Right ventricle myocardium inferior (tissue), 1 donor: ENCODE data around the gene CD177. TPM values are rescaled to one million over a fixed set of nuclear protein-coding genes. Genes with fewer than 3 reads are reported as not detected.
"Not testable (repeated sequence)": the region's sequence is repeated elsewhere in the genome, so short reads cannot be mapped to it uniquely, and the experiment has no call there.

Experiments used
- ATAC-seq: fragments of 200-7000 bp; cut with Tn5 transposase; one replicate; pipeline ENCODE4 v1.9.1; 2020; ENCODE audit warnings: mild to moderate bottlenecking, moderate library complexity
- DNase-seq: peaks from one replicate; pipeline ENCODE4 v3.0.0; 2021; ENCODE audit errors: missing footprints
- intact Hi-C: fragments of 100-400 bp; cut with DNase I; formaldehyde crosslinking; loops from one replicate; pipeline ENCODE4 v1.11.0; 2022
- long read RNA-seq: library from polyadenylated mRNA; unstranded; transcript quantifications from one replicate; pipeline ENCODE4 v2.0.0, GENCODE V29; 2021
- total RNA-seq: library from RNA; stranded (reverse); fragmentation: NEBNext Ultra II Directional; extraction: Animal tissue kit (Norgen Biotek cat#: 25700); gene quantifications from one replicate; pipeline ENCODE4 v1.2.1, GENCODE V29; 2021
- donor health status: DM: no; HTN: yes; CAD: no; lungs with severe emphysema.

The CD177 gene, protein sequence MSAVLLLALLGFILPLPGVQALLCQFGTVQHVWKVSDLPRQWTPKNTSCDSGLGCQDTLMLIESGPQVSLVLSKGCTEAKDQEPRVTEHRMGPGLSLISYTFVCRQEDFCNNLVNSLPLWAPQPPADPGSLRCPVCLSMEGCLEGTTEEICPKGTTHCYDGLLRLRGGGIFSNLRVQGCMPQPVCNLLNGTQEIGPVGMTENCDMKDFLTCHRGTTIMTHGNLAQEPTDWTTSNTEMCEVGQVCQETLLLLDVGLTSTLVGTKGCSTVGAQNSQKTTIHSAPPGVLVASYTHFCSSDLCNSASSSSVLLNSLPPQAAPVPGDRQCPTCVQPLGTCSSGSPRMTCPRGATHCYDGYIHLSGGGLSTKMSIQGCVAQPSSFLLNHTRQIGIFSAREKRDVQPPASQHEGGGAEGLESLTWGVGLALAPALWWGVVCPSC
- 0.16 TPM for total RNA-seq
- long read RNA-seq: 0 reads

DNA sequence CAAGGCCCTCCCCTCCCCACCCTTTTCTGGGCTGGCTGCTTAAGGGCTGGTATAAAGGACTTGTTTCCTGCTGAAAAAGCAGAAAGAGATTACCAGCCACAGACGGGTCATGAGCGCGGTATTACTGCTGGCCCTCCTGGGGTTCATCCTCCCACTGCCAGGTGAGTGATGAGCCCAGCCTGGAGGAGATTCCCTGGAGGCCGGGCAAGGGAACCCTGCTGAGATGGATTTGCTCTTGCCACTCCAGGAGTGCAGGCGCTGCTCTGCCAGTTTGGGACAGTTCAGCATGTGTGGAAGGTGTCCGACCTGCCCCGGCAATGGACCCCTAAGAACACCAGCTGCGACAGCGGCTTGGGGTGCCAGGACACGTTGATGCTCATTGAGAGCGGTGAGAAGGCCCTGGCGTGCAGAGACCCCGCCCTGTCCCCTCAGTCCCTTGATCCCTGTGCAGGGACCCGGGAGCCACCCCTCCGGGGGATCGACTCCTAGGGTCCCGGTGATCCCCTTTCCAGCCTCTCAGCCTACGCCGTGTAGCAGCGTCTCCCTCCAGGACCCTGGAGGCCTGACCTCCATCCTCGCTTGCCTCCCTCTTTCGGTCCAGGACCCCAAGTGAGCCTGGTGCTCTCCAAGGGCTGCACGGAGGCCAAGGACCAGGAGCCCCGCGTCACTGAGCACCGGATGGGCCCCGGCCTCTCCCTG lies at the start of gene CD177:
Gene CD177 (plus strand): TSS at position 81 of the 699 bp plus-strand sequence. CDS start 29 bp downstream, at position 110.
- intact Hi-C loops: no loop called here
- DNase-seq (no peak), ATAC-seq (no peak)

DNA sequence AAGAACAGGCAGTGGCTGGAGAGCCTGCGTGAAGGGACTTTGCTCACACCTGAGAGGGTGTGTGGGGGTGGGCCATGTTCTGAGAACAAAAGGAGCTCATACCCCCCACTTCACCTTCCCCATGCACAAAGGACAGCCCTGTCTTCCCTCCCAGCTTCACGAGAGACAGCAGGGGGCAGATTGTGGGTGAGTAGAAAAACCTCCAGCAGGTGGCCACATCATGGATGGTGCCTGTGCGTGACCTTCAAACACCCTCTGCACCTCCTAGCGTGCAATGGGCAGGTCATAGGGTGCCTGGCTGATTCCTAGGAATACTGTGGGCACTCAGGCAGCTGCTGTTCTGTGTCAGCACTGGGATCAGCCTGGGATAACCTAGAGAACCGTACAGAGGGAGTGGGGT lies 47.8 kb upstream of the CD177 start:
- DNase-seq: no peak
- no peak for ATAC-seq
- intact Hi-C loops: no loop called here

DNA sequence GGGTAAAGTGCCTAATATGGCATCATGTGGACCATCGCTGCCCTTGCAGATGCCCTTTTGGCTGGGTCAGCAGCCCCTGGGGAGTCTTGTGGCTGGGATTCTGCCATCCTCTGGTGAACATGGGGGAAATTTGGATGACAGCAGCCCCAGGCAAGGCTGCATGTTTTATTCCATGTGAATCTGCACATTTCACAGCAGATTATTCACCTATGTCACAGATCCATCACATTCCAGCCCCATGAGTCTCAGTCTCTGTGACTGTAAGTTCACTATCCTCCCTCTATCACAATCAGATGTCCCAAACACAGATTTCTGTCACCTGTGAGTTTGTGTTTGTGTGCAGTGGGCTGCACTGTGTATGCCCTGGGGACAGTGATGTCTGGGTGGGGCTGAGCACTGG lies 47.4 kb upstream of the CD177 start:
- ATAC-seq (no peak), DNase-seq (no peak)
- intact Hi-C loops: no loop called here

DNA sequence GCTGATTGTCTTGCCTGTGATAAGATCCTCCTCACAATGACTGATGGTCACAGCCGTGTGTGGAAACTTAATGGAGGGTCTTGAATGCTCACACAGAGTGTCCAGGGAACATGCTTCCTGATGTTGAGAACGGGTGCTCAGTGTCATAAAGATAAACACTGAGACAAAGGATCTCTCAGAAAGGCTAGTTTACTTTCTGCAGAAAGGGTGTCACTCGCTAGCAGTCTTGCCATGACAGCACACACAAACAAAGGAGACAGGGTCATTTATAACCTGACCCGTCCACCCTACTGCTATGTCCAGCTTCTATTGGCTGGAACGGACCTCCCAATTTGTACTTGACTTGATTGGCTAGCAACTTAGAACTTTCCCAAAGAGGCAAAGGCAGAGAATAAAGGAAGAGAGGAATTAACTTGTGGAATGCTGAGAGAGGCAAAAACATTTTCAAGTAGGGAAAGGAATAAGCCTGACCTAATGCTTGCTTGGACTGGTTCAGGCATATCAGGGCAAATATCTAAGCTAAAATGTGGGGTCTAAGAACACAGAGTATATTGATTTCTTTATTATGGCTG lies 45.2 kb upstream of the CD177 start:
- no peak for DNase-seq
- intact Hi-C loops: no loop called here
- no peak for ATAC-seq

DNA sequence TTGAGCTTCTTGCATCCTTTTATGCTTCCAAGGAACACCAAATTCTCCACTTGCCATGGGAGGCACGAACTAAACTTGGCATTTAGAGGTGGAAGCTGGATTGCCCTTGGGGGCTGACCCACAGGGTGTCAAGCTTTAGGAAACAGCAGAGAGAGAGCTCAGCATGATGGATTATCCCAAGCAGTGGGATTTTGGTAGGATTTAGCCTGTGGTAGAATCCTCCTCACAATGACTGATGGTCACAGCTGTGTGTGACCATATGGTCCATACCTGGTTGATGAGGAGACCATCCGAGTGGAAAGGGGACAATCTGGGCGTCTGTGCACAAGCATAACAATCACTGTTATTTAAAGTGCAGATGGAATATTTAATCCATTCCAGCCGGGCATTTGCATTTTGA lies 44.0 kb upstream of the CD177 start:
- intact Hi-C loops: no loop called here
- DNase-seq (no peak), ATAC-seq (no peak)

DNA sequence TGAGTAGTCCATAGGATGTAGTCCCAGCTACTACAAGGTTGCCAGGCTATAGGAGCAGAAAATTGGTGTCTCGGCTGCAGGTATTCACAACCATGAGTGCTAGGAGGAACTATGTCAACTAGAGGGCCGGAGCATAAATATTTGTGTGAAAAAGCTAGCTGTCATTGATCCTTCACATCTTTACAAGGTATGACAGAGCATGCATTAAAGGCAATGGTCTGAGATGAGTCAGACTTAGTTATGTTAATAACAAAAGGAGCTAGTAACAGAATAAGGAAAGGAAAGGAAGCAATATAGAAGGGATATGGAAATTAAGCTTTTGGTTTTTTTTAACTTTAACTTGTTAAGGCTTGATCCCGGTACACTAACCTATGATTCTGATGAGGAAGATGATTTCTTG lies 43.3 kb upstream of the CD177 start:
- no peak for DNase-seq
- intact Hi-C loops: no loop called here
- no peak for ATAC-seq

DNA sequence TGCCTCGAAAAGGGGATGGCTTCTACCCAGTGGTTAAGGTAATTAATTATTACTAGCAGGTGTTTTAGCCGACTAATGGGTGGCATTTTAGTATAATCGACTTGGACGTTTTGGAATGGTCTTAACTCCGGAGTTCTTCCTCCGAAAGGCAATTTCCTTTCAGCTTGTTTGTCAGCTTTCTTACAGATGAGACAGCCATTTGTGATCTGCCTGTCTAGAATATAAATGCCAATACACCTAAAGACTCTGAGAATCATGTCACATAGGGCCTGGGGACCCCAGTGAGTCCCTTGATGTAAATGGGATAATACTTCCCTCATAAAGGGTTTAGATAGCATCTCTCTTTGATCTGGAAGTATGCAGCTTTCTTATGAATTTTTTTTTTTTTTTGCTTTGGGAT lies 42.2 kb upstream of the CD177 start:
- ATAC-seq: no peak

DNA sequence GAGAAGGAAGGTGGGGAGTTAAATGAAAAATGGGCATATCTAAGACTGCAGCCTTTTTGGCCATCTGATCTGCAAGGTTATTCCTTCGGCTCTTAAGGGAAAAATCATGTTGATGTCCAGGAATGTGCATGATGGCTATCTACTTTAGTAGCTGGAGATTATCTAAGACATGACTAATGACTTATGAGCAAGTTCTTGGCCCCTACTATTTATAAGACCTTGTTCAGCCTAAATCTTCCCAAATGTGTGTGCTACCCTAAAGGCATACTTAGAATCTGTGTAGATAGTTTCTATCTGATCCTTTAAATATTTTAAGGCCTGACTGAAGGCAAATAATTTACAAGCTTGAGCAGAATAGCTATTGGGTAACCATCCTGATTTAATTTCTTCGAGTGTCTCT lies 41.8 kb upstream of the CD177 start:
- intact Hi-C loops: no loop called here
- DNase-seq: no peak
- no peak for ATAC-seq

More for the DNA sequence above, 42.2 kb upstream of the CD177 start:
- intact Hi-C loops: no loop called here
- no peak for DNase-seq

DNA sequence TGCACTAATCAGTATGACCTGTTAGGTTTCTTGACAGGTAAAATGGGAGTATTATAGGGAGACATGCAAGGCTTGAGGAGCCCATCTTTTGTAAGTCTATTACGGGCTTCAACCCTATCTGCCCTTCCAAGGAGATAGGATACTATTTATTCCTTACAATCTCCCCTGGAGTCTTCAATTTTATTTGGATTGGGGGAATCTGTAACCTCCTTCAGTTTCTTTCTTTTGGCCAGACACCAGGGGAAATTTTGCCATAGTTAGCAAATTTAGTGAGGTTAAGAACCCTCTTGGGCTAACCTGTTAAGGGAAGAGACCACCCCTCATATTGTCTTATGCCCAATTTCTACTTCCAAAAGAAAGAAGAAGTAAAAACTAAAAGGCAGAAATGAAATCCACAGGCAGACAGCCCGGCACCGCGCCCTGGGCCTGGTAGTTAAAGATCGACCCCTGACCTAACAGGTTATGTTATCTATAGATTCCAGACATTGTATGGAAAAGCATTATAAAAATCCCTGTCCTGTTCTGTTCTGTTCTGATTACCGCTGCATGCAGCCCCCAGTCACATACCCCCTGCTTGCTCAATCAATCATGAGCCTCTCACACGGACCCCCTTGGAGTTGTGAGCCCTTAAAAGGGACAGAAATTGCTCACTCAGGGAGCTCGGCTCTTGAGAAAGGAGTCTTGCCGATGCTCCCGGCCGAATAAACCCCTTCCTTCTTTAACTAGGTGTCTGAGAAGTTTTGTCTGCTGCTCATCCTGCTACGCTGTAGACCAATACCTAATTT lies 39.6 kb upstream of the CD177 start:
- ATAC-seq (no peak), DNase-seq (no peak)
- intact Hi-C loops: no loop called here

DNA sequence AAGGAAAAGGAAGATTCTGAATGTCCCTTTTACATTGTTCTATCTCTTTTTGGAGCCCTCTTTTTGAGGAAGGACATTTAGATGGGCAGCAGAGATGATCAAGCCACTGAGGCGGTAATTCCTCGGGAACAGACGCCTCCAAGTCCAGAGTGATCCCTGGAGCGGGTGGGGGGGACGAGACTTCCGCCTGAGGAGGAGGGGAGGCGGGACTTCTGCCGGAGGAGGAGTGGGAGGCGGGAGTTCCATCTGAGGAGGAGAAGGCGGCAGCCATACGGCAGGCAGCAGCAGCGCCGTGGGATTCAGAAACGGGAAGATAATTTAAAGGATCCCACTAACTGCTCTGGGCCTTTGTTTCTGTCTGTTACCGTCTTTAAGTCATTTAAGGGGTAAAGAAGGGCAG lies 37.6 kb upstream of the CD177 start:
- intact Hi-C loops: no loop called here
- DNase-seq (no peak), ATAC-seq (no peak)

DNA sequence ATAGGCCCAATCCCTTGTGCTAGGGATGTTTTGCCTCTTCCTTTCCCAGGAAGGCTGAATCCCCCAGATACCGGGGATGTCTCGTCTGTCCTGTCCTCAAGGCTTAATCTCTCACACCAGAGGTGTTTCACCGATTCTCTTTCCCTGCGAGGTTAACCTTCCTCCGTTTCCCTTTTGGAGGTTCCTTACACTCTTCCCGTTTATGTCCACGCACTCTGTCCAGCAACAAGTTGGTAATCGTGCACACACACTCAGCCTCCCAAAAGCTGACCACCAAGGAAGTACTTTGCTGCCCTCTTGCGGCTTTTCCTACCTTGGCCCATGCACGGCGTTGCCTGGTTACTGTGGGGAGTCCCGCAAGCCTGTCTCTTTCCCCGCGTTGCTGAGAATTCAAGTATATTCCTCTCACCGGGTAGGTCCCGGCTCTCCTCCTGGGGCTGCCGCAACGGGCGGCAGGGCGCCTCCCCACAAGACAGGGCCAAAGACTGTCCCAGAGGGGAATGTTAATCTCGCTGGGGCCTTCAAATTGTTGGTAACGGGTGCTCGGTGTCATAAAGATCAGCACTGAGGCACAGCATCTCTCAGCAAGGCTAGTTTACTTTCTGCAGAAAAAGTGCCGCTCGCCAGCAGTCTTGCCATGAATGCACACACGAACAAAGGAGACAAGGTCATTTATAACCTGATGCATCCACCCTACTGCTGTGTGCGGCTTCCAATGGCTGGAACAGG lies 36.7 kb upstream of the CD177 start:
- intact Hi-C loops: no loop called here

DNA sequence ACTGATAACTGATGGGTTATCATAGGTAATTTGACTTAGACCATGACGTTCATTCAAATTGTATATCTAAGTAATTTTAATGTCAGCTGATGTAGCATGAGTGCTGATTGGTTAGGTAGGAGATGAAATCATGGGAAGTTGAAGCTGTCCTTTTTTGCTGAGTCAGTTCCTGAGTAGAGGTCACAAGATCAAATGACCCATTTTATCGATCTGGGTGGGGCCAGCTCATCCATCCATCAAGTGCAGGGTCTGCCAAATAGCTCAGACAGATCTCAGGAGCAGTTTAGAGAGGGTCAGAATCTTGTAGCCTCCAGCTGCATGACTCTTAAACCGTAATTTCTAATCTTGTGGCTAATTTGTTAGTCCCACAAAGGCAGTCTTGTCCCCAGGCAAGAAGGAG lies 35.3 kb upstream of the CD177 start:
- intact Hi-C loops: no loop called here
- no peak for DNase-seq
- no peak for ATAC-seq

More for the DNA sequence above, 36.7 kb upstream of the CD177 start:
- DNase-seq (no peak), ATAC-seq (no peak)

DNA sequence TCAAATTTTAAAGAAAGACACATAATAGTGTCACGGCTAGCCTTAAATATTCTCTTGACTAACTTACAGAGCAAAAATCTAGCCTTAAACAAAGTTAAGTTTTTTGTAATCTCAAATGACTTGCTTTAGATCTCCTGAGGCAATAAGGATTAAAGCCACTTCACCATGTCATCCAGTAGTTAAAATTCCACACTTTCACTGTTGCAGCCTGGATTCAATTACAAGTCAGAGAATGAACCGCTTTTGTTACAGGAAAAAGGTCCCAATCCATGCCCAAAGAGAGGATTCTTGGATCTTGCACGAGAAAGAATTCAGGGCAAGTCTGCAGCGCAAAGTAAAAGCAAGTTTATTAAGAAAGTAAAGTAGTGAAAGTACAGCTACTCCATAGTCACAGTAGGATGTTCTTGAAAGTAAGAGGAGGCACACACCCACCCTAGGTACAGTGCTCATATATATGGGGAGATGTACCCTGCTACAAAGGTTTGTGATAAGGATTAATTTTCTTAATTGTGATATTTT lies 34.6 kb upstream of the CD177 start:
- intact Hi-C loops: no loop called here
- DNase-seq (no peak), ATAC-seq (no peak)

DNA sequence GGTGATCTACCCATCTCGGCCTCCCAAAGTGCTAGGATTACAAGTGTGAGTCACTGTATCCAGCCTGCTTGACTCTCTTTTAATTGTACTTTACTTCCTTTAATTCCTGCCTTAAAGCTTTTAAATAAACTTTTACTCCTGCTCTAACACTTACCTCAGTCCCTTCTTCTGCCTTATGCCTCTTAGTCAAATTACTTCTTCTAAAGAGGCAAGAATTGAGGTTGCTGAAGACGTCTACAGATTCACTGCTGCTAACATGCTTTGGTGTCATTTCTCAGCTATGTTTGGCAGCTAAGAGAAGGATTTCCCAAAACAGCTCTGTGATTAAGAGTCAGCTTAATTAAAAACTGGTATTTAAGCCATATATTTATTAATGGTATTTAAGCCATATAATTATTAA lies 32.9 kb upstream of the CD177 start:
- ATAC-seq (no peak), DNase-seq (no peak)
- intact Hi-C loops: no loop called here

DNA sequence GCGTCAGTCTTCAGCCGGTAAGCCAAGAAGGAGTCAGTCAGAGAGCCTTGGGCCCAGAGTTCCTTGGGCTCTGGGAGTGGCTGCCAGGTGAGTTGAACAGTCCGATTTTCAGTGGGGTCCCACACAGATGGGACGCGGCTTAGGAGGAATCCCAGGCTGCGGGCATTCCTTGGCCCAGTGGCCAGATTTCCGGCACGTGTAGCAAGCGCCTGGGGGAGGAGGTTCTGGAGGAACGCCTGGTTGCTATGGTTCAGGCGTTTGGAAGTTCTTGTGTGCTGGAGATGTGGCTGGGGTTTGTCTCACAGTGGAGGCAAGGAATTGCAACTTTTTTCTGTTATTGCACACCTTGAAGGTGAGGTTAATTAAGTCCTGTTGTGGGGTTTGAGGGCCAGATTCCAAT lies 26.7 kb upstream of the CD177 start:
- intact Hi-C loops, DNase-seq, ATAC-seq: not testable (repeated sequence)

DNA sequence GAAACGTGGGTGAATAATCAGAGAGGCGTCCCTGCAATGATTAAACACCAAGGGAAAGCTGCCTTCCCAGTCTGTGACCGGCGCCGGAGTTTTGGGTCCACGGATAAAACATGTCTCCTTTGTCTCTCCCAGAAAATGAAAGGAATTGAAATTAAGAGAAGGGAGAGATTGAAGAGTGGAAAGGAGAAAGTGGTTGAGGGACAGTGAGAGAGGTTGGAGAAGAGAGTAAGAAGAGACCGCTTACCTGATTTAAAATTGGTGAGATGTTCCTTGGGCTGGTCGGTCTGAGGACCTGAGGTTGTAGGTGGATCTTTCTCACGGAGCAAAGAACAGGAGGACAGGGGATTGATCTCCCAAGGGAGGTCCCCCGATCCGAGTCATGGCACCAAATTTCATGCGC lies 24.9 kb upstream of the CD177 start:
- DNase-seq, ATAC-seq, intact Hi-C loops: not testable (repeated sequence)

DNA sequence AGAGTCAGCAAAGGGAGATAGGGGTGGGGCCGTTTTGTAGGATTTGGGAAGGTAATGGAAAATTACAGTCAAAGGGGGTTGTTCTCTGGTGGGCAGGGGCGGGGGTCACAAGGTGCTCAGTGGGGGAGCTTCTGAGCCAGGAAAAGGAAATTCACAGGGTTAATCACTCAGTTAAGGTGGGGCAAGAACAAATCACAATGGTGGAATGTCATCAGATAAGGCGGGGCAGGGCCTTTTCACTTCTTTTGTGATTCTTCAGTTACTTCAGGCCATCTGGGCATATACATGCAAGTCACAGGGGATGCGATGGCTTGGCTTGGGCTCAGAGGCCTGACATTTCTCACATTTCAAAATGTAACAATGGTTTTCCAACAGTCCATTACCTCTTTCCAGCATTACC lies 24.4 kb upstream of the CD177 start:
- ATAC-seq, DNase-seq, intact Hi-C loops: not testable (repeated sequence)

DNA sequence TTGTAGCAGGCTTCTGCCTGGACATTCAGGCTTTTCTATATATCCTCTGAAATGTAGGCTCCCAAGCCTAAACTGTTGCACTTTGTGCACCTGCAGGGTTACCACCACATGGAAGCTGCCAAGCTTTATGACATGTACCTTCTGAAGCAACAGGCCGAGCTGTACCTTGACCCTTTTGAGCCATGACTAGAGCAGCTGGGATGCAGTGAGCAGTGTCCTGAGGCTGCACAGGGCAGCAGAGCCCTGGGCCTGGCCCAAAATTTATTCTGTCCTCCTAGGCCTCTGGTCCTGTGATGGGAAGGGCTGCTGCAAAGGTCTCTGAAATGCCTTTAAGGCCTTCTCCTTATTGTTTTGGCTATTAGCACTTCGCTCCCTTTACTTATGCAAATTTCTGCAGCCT lies 23.5 kb upstream of the CD177 start:
- no peak for DNase-seq
- no peak for ATAC-seq
- intact Hi-C loops: no loop called here
